ENCODE data around the gene C19orf47.
"Not testable (repeated sequence)": the region's sequence is repeated elsewhere in the genome, so short reads cannot be mapped to it uniquely, and the experiment has no call there.

Gene C19orf47

DNA sequence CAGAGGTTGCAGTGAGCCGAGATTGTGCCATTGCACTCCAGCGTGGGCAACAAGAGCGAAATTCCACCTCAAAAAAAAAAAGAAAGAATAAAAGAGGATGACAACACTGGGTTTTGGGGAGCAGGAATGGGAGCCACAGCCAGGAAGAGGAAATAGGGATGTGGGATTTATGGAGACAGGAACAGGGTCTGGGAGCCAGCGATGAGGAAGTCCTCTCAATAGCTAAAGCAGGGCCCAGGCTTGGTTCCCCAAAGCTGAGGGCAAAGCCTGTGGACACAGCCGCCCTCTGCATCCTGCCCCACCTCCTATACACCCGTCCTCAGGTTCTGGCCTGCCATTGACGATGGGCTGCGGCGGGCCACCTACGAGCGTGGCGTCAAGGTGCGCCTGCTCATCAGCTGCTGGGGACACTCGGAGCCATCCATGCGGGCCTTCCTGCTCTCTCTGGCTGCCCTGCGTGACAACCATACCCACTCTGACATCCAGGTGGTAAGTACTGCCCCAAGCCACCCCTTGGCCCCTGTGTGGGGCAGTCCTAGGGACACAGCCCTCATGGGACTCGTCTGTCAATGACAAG lies 28.2 kb upstream of the C19orf47 start:
- H3K4me3 ChIP-seq: no peak overlapping the region
- DNase-seq (ENCODE audit: low spot score): no peak
- TF ChIP-seq, protein P1, sequence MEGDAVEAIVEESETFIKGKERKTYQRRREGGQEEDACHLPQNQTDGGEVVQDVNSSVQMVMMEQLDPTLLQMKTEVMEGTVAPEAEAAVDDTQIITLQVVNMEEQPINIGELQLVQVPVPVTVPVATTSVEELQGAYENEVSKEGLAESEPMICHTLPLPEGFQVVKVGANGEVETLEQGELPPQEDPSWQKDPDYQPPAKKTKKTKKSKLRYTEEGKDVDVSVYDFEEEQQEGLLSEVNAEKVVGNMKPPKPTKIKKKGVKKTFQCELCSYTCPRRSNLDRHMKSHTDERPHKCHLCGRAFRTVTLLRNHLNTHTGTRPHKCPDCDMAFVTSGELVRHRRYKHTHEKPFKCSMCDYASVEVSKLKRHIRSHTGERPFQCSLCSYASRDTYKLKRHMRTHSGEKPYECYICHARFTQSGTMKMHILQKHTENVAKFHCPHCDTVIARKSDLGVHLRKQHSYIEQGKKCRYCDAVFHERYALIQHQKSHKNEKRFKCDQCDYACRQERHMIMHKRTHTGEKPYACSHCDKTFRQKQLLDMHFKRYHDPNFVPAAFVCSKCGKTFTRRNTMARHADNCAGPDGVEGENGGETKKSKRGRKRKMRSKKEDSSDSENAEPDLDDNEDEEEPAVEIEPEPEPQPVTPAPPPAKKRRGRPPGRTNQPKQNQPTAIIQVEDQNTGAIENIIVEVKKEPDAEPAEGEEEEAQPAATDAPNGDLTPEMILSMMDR (IDR thresholded peaks at IDR 0.05): no peak
- no peak overlapping the region for H3K27ac ChIP-seq

DNA sequence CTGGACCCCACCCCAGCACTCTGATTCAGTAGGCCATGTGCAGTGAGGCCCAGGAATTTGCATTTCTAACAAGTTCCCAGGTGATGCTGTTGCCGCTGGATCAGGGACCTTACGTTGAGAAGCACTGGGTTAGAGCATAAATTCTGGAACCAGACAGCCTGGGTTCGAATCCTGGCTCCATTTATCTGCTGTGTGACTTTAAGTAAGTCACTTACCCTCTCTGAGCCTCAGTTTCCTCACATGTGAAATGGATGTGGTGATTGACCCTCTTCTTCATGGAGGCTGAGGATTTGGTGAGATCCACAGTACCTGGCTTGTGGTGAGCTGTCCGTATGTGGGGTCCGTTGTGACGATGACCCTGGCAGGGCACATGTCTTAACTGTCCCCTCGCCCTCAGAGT lies 25.9 kb upstream of the C19orf47 start:
- TF ChIP-seq, protein P1 (IDR thresholded peaks at IDR 0.05): no peak
- H3K4me3 ChIP-seq: no peak overlapping the region
- no peak for DNase-seq (ENCODE audit: low spot score)
- no peak overlapping the region for H3K27ac ChIP-seq

DNA sequence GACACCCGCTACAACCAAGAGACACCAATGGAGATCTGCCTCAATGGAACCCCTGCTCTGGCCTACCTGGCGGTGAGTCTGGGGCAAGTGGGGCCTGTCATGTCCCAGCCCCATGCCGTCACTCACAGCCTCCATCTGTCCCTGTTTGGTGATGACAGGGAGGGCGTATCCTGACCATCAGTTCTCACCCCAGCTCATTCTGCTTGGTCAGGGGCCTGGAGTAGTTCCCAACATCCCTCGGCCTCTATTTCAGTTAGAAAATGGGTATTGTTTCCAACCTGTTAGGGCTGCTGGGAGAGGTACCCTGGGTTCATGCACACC lies 23.6 kb upstream of the C19orf47 start:
- Histone ChIP-seq H3K27ac (no peak overlapping the region), H3K4me3 (no peak overlapping the region)
- TF ChIP-seq, protein P1 (IDR thresholded peaks at IDR 0.05): no peak
- DNase-seq (ENCODE audit: low spot score): no peak

DNA sequence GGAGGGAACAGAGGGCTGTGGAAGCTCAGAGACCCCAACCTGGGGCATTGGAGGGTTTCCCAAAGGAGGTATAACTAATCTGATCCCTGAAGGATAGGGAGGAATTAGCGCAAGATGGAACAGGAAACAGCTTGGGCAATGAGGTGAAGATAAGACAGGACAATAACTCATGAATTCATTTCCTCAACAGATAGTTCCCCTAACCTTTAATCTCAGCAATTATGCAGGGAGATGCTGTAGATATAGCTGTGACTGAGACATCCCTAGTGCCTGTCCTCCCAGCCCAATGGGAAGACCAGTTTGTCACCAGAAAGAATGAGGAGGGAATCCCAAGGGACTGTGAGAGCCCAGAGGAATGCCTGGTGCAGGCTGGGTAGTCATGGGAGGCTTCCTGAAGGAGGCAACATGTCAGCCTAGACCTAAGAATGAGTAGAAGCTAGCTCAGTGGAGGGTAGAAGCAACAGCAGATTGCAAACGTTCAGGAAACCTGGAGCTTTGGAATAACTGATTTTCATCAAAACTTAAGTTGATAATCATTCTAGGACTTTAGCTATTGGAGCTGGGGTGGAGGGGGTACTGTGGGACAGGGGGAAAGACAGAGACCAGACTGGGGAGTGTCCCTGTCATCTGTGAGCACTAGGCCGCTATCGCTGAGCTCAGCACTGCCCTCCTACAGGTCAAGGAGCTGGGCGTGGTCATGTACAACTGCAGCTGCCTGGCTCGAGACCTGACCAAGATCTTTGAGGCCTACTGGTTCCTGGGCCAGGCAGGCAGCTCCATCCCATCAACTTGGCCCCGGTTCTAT lies 23.0 kb upstream of the C19orf47 start:
- TF ChIP-seq, protein P1 (IDR thresholded peaks at IDR 0.05): no peak
- Histone ChIP-seq H3K4me3 (no peak overlapping the region), H3K27ac (no peak overlapping the region)
- no peak for DNase-seq (ENCODE audit: low spot score)

DNA sequence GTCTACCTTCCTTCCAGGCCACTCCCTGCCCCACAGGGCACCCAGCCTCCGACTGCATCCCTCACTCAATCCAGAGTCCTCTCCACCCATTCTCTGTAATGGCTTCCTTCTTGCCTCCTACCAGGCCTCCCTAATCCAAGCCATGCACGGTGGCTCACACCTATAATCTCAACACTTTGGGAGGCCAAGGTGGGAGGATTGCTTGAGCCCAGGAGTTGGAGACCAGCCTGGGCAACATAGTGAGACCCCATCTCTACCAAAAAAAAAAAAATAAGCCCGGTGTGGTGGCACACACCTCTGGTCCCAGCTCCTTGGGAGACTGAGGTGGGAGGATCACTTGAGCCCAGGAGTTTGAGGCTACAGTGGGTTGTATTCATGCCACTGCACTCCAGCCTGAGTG lies 22.1 kb upstream of the C19orf47 start:
- not testable (repeated sequence) for DNase-seq (ENCODE audit: low spot score)

DNA sequence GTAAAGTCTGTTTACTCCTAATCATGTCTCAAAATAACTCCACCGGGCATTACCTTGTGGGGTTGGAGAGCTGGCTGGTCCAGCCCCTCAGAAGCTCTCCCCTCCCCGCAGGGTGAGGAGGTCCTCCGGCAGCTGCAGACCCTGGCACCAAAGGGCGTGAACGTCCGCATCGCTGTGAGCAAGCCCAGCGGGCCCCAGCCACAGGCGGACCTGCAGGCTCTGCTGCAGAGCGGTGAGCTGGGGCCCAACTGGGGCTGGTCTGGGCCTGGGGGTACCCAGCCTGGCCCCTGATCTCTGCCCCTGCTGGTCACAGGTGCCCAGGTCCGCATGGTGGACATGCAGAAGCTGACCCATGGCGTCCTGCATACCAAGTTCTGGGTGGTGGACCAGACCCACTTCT lies 21.6 kb upstream of the C19orf47 start:
- Histone ChIP-seq H3K4me3 (no peak overlapping the region), H3K27ac (no peak overlapping the region)
- no peak for DNase-seq (ENCODE audit: low spot score)
- TF ChIP-seq, protein P1 (IDR thresholded peaks at IDR 0.05): no peak

More for the DNA sequence above, 22.1 kb upstream of the C19orf47 start:
- not testable (repeated sequence) for H3K4me3 ChIP-seq, H3K27ac ChIP-seq

DNA sequence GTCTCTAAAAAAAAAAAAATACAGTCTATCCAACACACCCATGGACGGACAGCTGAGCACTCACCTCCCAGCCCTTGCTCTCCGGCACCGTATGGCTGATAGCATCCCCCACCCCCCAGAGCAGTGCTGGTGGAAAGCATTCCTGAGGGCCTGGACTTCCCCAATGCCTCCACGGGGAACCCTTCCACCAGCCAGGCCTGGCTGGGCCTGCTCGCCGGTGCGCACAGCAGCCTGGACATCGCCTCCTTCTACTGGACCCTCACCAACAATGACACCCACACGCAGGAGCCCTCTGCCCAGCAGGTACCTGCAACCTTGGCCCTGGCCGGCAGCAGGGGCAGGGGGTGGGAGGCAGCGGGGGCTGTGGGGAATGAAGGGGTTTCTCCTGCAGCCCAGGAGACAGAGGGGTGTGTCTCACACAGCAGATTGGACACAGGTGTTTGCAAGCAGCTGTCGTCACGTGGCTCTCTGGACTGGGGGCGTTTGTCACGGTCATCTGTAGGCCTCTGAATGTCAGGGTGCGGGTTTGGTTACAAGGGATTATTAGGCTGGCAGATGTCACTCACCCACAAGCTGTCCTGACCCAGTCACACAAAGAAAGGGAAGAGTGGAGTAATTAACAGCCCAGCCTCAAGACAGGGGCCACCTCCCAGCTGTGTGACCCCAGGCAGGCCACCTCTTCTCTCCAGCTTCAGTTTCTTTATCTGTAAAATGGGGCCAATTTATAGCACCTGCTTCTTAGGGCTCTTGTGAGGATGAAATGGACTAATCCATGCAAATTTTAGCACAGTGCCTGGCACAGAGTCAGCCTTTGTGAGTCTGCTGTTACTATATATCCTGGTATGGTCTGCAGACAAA lies 19.6 kb upstream of the C19orf47 start:
- H3K27ac ChIP-seq: no peak overlapping the region
- DNase-seq (ENCODE audit: low spot score): no peak
- H3K4me3 ChIP-seq: no peak overlapping the region
- TF ChIP-seq, protein P1 (IDR thresholded peaks at IDR 0.05): no peak
